GM21717 (cell line): ENCODE data around the gene MYO1G.
"Not testable (repeated sequence)": the region's sequence is repeated elsewhere in the genome, so short reads cannot be mapped to it uniquely, and the experiment has no call there.

ENCODE experiments used
- ATAC-seq: cut with Tn5 transposase; IDR thresholded peaks from one replicate; pipeline ENCODE4 v1.9.1; 2021; ENCODE audit warnings: mild to moderate bottlenecking, moderate library complexity; ENCODE audit not compliant: unreplicated experiment

The MYO1G gene

DNA sequence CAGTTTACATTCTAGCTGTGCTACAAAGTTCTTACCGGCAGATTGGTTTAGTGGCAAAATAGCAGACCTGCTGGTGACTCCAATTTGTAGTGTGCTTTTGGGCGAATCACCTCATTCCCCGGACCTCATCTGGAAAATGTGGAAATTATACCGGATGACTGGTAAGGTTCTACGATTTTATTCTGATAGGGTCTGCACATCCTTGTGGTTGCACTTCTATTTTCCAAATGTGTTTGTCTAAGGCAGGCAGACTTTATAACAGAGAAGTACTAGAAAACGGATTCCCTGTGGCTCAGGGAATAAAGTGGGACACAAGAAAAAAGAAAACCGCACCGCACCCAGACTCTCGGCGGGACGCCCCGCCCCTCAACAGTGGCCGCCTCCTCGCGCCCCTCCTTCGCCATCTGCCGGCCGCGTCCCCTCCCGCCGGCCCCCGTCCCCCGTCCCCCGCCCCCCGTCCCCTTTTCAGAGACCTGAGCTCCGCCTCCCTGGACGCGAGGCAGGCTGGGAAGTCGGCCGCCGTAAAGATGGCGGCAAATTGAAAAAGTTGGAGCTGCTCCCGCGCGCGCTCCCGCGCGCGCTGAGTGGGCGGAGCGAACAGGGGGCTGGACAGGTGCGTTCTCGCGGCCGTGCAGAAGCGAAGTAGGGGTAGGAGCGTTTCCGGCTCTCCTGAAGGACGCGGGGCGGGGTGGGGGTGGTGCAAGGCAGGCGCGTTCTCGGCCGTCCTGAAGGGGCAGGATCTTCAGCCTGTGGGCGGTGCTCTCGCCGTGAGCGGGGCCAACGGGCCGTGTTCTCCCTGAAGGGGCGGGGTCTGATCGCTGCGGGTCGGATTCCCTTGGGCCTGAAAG, 20.7 kb upstream of the MYO1G start:
- ATAC-seq, result peak; percentile 59

DNA sequence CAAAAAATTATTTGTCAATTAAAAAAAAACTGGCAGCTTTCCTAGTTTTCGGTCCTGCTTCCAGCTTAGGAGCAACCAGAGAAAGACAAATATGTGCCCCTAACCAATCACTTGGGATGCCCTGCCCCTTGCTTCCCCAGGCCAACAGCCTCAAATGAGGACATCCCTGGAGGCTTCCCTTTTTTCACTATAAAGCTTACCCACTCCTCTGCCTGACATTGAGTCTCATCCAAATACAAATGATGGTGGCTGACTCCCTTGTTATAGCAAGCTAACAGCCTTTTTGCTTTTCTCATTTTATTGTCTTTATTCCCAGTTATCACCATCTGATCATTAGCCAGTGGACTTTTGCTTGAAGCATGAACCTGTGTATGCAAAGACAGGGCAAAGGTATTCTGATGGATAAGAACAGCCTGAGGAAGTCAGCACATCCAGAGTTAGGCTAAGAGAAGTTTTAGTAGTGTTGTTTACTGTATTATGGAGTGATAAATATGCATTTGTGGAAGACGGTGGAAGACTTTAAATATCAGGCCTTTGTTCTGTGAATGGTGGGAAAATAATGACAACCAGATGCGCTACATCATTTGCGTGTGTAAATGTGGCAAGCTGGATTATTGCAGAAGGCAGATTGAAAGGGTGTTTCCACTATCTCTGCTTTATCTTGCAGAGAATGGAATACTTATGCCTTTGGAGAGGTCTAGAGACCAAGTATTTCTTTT, 19.5 kb upstream of the MYO1G start:
- no peak for ATAC-seq

GRCh38 chr7:44995555-44996493, 17.0 kb upstream of the MYO1G start:
- ATAC-seq, result no peak

DNA sequence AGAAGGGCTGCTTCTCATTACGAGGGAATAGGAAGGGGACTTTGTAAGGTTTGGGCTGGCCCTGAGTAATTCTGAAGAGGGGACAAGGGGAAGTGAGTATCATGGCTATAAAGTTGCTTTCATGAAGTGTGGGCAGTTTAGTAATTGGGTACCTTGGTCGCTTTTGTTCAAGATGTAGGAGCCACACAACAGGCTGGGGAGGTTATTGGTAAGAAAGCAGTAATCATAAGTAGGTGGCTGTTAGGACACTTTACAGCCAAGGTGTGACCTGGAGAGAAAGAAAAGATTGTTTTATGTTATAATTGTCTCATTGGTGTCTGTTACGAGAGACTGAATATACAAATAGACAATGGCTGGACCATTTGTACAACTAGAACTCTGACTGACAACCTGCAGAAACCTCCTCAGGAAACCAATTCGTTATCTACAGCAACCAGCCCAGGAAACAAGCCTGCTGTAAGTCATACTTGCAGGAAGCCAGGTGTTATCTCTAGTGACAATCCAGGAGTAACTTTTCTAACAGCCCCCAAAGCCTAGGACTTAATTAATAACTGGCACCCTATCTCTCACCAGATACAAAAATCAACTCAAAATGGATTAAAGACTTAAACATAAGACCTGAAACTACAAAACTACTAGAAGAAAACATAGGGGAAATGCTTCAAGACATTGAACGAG, 16.2 kb upstream of the MYO1G start:
- ATAC-seq, result no peak

- ATAC-seq, result not testable (repeated sequence)
Measured at GRCh38 chr7:44992004-44992795, 13.4 kb upstream of the MYO1G start.

DNA sequence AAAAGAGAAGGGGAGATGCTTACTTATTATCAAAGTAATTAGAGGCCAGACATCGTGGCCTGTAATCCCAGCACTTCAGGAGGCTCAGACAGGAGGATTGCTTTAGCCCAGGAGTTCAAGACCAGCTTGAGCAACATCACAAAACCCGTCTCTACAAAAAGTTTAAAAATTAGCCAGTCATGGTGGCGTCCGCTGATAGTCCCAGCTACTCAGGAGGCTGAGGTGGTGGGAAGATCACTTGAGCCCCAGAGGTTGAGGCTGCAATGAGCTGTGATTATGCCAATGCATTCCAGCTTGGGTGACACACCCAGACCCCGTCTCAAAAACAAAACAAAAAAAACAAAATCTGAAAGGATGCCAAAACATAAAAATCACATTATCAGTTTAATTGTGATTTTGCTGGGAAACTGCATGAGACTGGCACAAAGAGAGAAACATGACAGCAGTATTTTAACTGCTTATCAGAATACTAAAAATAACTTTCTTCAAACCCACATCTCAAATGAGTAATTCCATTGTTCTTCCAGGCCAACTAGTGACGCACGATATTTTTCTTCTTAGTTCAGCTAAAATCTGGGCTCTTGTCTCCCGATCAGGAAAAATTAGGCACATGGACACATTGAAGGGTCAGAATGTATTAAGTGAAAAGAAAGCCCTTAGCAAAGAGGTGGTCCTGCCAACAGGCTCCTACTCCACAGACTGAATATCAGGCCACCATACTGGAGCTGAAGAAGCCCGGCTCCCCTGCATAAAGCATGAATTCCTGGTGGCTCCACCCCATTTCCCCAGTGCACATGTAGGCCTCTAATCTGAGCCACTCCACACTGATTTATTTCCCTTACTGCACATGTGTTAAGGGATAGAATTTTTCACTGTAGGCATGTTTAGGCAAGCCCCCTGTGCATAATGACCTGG, 11.6 kb upstream of the MYO1G start:
- no peak for ATAC-seq

GRCh38 chr7:44989132-44989531, 10.3 kb upstream of the MYO1G start:
- no peak for ATAC-seq

- ATAC-seq, result no peak
Measured at GRCh38 chr7:44988701-44989100, 9.9 kb upstream of the MYO1G start.

DNA sequence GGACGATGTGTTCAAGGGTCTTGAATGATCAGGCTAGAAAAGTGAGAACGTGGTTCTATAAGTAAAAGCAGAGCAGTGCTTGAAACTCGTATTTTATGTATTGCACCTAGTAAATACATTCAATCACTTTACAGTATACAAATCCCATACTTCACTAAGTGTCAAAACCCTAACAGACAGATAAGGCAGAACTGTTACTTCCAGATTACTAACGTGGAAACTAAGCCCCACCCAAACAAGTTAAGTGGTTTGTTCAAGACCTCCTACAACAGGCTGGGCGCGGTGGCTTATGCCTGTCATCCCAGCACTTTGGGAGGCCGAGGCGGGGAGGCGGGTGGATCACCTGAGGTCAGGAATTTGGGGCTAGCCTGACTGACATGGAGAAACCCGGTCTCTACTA, 9.2 kb upstream of the MYO1G start:
- ATAC-seq, result no peak

GRCh38 chr7:44987457-44987856, 8.6 kb upstream of the MYO1G start:
- ATAC-seq, result no peak

DNA sequence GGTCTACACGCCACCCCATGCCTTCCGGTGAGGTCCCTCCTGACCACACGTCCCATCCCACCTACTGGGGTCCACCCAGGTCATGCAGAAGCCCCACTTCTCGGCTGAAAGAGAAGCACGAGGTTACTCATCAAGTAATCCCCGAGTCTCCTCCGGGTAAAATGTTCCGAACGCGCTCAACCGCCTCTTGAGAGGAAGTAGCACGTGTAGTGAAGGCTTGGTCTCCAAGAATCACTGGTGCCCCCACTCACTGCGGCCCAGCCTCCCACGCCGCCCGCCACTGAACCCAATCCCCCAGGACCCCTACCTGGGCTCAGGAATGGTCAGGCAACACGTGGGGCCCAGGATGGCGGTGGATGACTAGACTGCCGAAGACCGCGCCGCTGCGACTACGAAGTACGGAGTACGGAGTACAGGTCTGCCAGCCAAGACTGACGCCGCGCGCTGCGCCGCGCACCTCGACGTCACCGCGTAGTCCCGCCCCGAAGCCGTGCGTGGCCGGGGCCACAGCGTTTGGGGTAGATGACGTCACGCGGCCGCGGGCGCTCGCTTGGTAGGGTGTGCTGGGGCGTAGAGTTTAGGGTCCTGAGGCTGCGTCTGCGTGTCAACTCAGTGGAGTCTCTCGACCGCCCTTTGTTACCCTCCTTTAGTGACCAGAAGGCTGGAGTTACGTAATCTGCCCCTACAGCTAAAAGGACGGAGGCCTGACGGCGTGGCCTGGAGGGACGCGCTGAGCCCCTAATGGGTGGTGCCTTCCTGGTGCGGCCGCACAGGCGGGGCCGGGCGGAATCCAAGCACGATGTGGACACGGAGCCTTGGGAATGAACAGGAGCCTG, 7.6 kb upstream of the MYO1G start:
- peak; percentile 85 for ATAC-seq

DNA sequence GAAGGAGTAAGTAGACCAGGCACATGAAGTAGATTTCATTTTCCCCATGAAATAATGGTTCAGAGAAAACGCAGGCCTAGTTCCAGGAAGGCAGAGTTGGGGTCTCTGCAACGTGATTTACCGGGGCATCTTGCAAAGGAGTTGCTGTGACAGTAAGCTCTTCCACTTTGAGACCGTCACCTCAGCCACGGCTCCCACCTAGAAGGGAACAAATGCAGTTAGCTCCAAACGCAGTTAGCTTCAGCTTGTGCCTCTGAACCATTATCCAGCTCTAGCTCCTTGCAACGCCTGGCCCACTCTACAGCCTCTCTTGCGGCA, 7.0 kb upstream of the MYO1G start:
- ATAC-seq, result no peak

GRCh38 chr7:44985033-44985695, 6.3 kb upstream of the MYO1G start:
- no peak for ATAC-seq

GRCh38 chr7:44984478-44984758, 5.6 kb upstream of the MYO1G start:
- ATAC-seq, result no peak

GRCh38 chr7:44983742-44984477, 5.1 kb upstream of the MYO1G start:
- ATAC-seq, result no peak

DNA sequence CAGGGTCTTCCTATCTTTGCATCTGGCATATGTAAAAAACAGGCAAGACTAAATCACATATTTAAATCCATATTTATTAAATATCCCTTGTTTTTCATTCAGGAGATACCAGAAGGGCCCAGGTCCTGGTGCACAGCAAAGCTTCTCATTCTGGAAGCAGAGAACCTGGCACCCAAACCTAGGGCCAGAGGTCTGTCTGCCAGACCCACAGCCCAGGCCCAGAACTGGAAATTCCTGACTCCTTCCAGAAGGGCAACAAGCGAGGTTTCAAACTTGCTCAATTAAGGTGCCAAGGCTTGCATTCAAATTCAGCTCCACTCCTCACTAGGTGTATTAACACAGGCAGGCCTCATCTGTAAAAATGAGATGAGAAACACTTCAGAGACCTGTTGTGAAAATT, 4.2 kb upstream of the MYO1G start:
- no peak for ATAC-seq

DNA sequence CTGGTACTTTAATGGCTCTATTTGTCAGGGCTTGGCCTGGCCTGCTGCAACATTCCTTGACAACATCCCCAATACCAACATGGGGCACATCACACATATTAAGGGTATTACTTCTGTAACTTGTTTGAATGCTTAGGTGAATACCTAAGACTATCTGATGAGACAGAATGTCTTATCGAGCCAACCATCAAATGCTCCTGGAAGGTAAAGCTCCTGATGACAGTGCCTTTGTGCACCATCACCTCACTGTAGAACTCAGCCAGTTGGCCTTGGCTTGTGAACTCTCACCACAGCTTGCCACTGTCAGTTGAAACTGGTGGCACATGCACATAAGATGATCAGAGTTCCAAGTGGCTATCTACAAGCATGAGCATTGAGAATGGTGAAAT, 3.7 kb upstream of the MYO1G start:
- no peak for ATAC-seq
